CD14-positive monocyte (primary cell): ENCODE results near the gene GDF10. TPM values are rescaled to one million over a fixed set of nuclear protein-coding genes. Genes with fewer than 3 reads are reported as not detected.

Experiments used
- DNase-seq, 3 donors: peaks; one replicate each; pipeline ENCODE4 v3.0.0-alpha.2; 2011 to 2022
- H2AFZ ChIP-seq: 2 replicates; pipeline ENCODE4 v1.6.0; 2012; ENCODE audit warnings: mild to moderate bottlenecking, low read depth, low read length, inconsistent platforms; ENCODE audit not compliant: insufficient read depth, poor library complexity, severe bottlenecking
- H3K27ac ChIP-seq, 2 donors: 1 replicate in 1 of 2; 2 replicates in 1 of 2; pipeline ENCODE4 v1.5.1; 2012 to 2013; ENCODE audit warnings: low read length in 2 of 2, control low read depth in 1 of 2, inconsistent platforms in 1 of 2, low read depth in 1 of 2, mild to moderate bottlenecking in 1 of 2
- H3K27me3 ChIP-seq, 2 donors: one replicate each; pipeline versions ENCODE4 v1.6.0 to v1.6.1; 2011 to 2013; ENCODE audit warnings: low read length in 2 of 2; ENCODE audit not compliant: control insufficient read depth in 2 of 2, insufficient read depth in 2 of 2
- H3K36me3 ChIP-seq, 2 donors: replicated peaks in 1 of 2; 1 replicate in 1 of 2; 2 replicates in 1 of 2; pipeline versions ENCODE4 v1.5.1 to v1.6.1; 2012 to 2013; ENCODE audit warnings: low read length in 2 of 2, control low read depth in 1 of 2, inconsistent platforms in 1 of 2, mild to moderate bottlenecking in 1 of 2; ENCODE audit not compliant: insufficient read depth in 2 of 2, control insufficient read depth in 1 of 2
- H3K4me1 ChIP-seq, 2 donors: 1 replicate in 1 of 2; 2 replicates in 1 of 2; pipeline versions ENCODE4 v1.5.1 to v1.6.1; 2012 to 2013; ENCODE audit warnings: low read length in 2 of 2, control low read depth in 1 of 2, inconsistent platforms in 1 of 2, mild to moderate bottlenecking in 1 of 2, moderate library complexity in 1 of 2; ENCODE audit not compliant: insufficient read depth in 2 of 2, control insufficient read depth in 1 of 2
- H3K4me2 ChIP-seq: replicated peaks from 2 replicates; pipeline ENCODE3; 2012; ENCODE audit warnings: low read length, moderate library complexity, mild to moderate bottlenecking; ENCODE audit not compliant: poor library complexity, severe bottlenecking; ENCODE audit errors: extremely low read depth
- H3K4me3 ChIP-seq, 3 experiments: fragments of 200-600 bp in 1 of 3; sonication (generic) in 1 of 3; replicated peaks in 1 of 3; 1 replicate in 2 of 3; 2 replicates in 1 of 3; pipeline ENCODE4 v1.5.1; 2011 to 2013; ENCODE audit warnings: low read length in 3 of 3, mild to moderate bottlenecking in 3 of 3, control low read depth in 2 of 3, low read depth in 2 of 3, inconsistent platforms in 1 of 3, moderate library complexity in 1 of 3
- H3K79me2 ChIP-seq: 2 replicates; pipeline ENCODE4 v1.6.0; 2012; ENCODE audit warnings: mild to moderate bottlenecking, control low read depth, inconsistent platforms, low read length, moderate library complexity; ENCODE audit not compliant: insufficient read depth
- H3K9ac ChIP-seq: 2 replicates; pipeline ENCODE4 v1.6.0; 2017; ENCODE audit warnings: low read length, mild to moderate bottlenecking; ENCODE audit not compliant: insufficient read depth, poor library complexity, severe bottlenecking
- H3K9me3 ChIP-seq, 2 donors: replicated peaks in 1 of 2; 1 replicate in 1 of 2; 2 replicates in 1 of 2; pipeline versions ENCODE4 v1.5.1 to v1.6.1; 2012 to 2013; ENCODE audit warnings: low read length in 2 of 2, control low read depth in 1 of 2; ENCODE audit not compliant: control insufficient read depth in 1 of 2, insufficient read depth in 1 of 2
- H4K20me1 ChIP-seq: 2 replicates; pipeline ENCODE4 v1.6.0; 2012; ENCODE audit warnings: mild to moderate bottlenecking, low read length, control low read depth, moderate library complexity; ENCODE audit not compliant: insufficient read depth
- H3K27ac Mint-ChIP-seq, 7 donors: one replicate each; pipeline ENCODE4 v1.8.0; 2020; ENCODE audit warnings: mild to moderate bottlenecking in 7 of 7, mixed read lengths in 7 of 7, moderate library complexity in 6 of 7, inconsistent platforms in 2 of 7
- H3K27me3 Mint-ChIP-seq, 3 donors: one replicate each; pipeline ENCODE4 v1.8.0; 2021 to 2022; ENCODE audit warnings: low read depth in 3 of 3, mild to moderate bottlenecking in 3 of 3, mixed read lengths in 3 of 3, moderate library complexity in 3 of 3, inconsistent platforms in 1 of 3
- H3K36me3 Mint-ChIP-seq, 2 donors: one replicate each; pipeline ENCODE4 v1.8.0; 2020; ENCODE audit warnings: mixed read lengths in 2 of 2, inconsistent platforms in 1 of 2, mild to moderate bottlenecking in 1 of 2
- H3K4me1 Mint-ChIP-seq: one replicate; pipeline ENCODE4 v1.8.0; 2020; ENCODE audit warnings: mild to moderate bottlenecking, mixed read lengths
- H3K4me3 Mint-ChIP-seq, 2 donors: one replicate each; pipeline ENCODE4 v1.8.0; 2020; ENCODE audit warnings: mild to moderate bottlenecking in 2 of 2, mixed read lengths in 2 of 2, moderate library complexity in 1 of 2
- H3K9me3 Mint-ChIP-seq, 7 donors: one replicate each; pipeline ENCODE4 v1.8.0; 2020 to 2022; ENCODE audit warnings: mixed read lengths in 7 of 7, mild to moderate bottlenecking in 6 of 7, moderate library complexity in 6 of 7, inconsistent platforms in 2 of 7
- WGBS: methylation state at CpG from one replicate; pipeline ENCODE4 v1.1.5; 2013; ENCODE audit warnings: missing lambda C conversion rate; ENCODE audit not compliant: insufficient coverage; 5-methylcytosine and 5-hydroxymethylcytosine counted together
- intact Hi-C, 2 donors: fragments of 100-400 bp; cut with micrococcal nuclease; formaldehyde crosslinking; loops; one replicate each; pipeline versions ENCODE4 v1.15.0 to v1.15.1; 2023
- polyA plus RNA-seq, 3 donors: library from polyadenylated mRNA; depleted of rRNA in 1 of 3; unstranded in 2 of 3; stranded (reverse) in 1 of 3; fragments of 300-500 nt in 2 of 3; fragments of >200 nt in 1 of 3; fragmentation: Illumina TruSeq in 2 of 3; gene quantifications; 1 replicate in 2 of 3; 2 replicates in 1 of 3; pipeline ENCODE4 v1.2.3, GENCODE V29; 2012 to 2021
- TF ChIP-seq, protein P1 (sequence below): fragments of 200-600 bp; IDR thresholded peaks from one replicate; pipeline ENCODE4 v1.8.0; 2022; ENCODE audit warnings: antibody characterized with exemption, mild to moderate bottlenecking

The GDF10 gene
- polyA plus RNA-seq, 3 donors = not detected

DNA sequence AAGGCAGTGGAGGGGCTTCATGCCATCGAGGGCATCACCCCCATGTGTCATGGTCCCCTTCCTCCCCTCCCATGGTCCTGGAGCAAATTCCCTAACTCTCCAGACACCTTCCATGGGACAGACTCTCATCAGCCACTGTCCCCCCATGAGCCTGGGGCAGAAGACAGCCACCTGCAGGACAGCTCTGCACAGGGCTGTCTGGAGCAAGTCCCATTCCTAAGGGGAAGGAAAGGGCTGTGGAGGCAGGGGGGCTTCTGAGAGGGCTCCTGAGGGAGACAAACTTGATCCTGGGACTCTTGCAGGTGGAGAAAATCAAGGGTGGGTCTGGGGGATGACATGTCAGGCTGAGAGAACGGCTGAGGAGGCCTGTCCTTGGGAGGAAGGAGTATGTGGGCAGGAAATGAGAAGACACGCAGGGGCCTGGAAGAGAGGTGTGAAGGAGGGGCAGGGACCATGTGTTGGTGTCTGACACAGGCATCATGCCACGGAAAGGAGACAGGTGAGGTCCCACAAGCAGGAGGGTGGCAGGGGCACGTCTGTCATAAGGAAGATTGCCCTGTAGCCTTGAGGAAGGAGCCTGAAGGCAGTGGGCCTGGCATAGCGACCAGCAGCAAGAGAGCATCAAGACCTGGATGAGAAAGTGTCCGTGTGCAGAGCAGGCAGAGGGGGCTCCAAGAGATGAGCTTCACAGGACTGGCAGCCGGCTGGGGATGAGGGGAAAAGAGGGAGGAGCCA, 14.4 kb upstream of the GDF10 start:
- Histone ChIP-seq H3K9me3 (no peaks in the 10 kb centered on the region), H4K20me1 (no peaks in the 10 kb centered on the region), H3K79me2 (no peaks in the 10 kb centered on the region), H3K36me3 (no peaks in the 10 kb centered on the region), H3K27ac (no peak overlapping the region), H3K9ac (no peak overlapping the region), H3K4me1 (peaks cover 19 to 21% of the 10 kb centered on the region in 2 donors), H3K4me3 (no peak overlapping the region), H2AFZ (no peak overlapping the region), H3K27me3 (no peaks in the 10 kb centered on the region), H3K4me2 (no peak overlapping the region)
- intact Hi-C loops = loop anchor here in 1 of 2 donors (5.0 kb wide), 1 partner anchor 48 kb away; no protein-coding TSS in a partner anchor
- no peak for DNase-seq
- Mint-ChIP-seq H3K9me3 (peaks cover 0 to 3% (median 0%) of the 10 kb centered on the region in 7 donors), H3K36me3 (no peaks in the 10 kb centered on the region), H3K27me3 (peaks cover 0 to 18% (median 13%) of the 10 kb centered on the region in 3 donors), H3K4me3 (peak overlapping the region in 1 of 2 donors; percentile 69), H3K27ac (peak overlapping the region in 3 of 7 donors; percentile 11 to 66 (median 39)), H3K4me1 (peaks cover 30% of the 10 kb centered on the region)
- WGBS = 71% methylated on average over 7 of the region's 8 CpGs
- TF ChIP-seq, protein P1, sequence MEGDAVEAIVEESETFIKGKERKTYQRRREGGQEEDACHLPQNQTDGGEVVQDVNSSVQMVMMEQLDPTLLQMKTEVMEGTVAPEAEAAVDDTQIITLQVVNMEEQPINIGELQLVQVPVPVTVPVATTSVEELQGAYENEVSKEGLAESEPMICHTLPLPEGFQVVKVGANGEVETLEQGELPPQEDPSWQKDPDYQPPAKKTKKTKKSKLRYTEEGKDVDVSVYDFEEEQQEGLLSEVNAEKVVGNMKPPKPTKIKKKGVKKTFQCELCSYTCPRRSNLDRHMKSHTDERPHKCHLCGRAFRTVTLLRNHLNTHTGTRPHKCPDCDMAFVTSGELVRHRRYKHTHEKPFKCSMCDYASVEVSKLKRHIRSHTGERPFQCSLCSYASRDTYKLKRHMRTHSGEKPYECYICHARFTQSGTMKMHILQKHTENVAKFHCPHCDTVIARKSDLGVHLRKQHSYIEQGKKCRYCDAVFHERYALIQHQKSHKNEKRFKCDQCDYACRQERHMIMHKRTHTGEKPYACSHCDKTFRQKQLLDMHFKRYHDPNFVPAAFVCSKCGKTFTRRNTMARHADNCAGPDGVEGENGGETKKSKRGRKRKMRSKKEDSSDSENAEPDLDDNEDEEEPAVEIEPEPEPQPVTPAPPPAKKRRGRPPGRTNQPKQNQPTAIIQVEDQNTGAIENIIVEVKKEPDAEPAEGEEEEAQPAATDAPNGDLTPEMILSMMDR = no peak

DNA sequence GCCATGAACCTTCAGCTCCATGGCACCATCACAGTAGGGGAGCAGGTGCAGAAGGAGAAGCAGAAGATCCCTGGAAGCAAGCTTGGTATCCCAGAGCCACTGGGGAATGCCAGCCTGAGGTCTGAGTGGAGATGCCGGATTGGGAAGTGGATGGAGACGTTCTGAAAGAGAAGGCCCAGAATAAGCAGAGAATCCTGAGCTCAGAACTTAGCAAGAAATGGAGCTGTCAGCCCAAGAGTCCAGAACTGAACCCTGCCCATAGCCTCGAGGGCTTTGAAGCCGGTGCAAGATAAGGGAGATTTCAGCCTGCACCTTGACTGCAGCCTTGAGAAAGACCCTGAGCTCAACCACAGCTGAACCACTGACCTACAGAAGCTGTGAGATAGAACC, 13.9 kb upstream of the GDF10 start:
- no peak overlapping the region for H3K9ac ChIP-seq
- no peaks in the 10 kb centered on the region for H3K36me3 ChIP-seq
- no peak for DNase-seq
- Mint-ChIP-seq H3K4me1 (peaks cover 30% of the 10 kb centered on the region), H3K9me3 (peaks cover 0 to 3% (median 1%) of the 10 kb centered on the region in 7 donors), H3K4me3 (peak overlapping the region; percentile 31 to 69), H3K27me3 (peaks cover 0 to 18% (median 13%) of the 10 kb centered on the region in 3 donors), H3K27ac (peak overlapping the region in 3 of 7 donors; percentile 39 to 87 (median 66)), H3K36me3 (no peaks in the 10 kb centered on the region)
- peak overlapping the region in 1 of 3 experiments; percentile 12 for H3K4me3 ChIP-seq
- intact Hi-C loops = loop anchor here in 1 of 2 donors (5.0 kb wide), 1 partner anchor 49 kb away; no protein-coding TSS in a partner anchor
- H3K27ac ChIP-seq = no peak overlapping the region
- no peaks in the 10 kb centered on the region for H3K79me2 ChIP-seq
- peak overlapping the region; percentile 34 for H3K4me2 ChIP-seq
- WGBS = 91% methylated on average over 2 of the region's 4 CpGs
- no peak overlapping the region for H2AFZ ChIP-seq
- H4K20me1 ChIP-seq = no peaks in the 10 kb centered on the region
- TF ChIP-seq, protein P1 = no peak
- no peaks in the 10 kb centered on the region for H3K27me3 ChIP-seq
- H3K4me1 ChIP-seq = peaks cover 19 to 21% of the 10 kb centered on the region in 2 donors
- H3K9me3 ChIP-seq = no peaks in the 10 kb centered on the region
